Gastroesophageal sphincter (tissue), 3 donors: ENCODE data around the gene OLIG1.

ENCODE experiments used
- EP300 ChIP-seq: sonication (generic); formaldehyde crosslinking; IDR thresholded peaks from one replicate; pipeline ENCODE4 v1.6.1; 2017; ENCODE audit warnings: antibody characterized with exemption, mild to moderate bottlenecking
- TF ChIP-seq, protein P1 (sequence below), 4 experiments: fragments of 200-600 bp in 2 of 4; fragments of 450-650 bp in 2 of 4; sonication (generic) in 1 of 4; IDR thresholded peaks; one replicate each; pipeline ENCODE4 v1.5.1; 2017 to 2019; ENCODE audit warnings: antibody characterized with exemption in 4 of 4, mild to moderate bottlenecking in 2 of 4, moderate library complexity in 2 of 4

DNA sequence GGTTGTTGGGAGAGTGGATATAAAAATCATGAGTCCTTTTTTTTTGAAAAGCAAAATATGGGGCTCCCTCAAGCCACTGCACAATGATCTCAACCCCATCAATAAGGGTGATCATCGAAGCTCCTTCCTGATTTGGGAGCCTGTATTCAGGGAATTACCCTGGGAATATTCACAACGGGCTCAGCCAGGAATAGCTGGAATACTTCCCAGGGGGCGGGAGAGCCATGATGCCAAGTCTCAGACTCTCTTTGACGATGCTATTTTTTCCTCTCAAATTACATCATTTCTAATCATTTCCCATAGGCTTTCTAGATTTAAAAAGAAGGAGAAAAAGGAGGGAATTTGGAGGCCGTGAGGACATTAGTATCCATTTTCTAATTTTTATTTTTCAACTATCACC lies 18.4 kb downstream of the OLIG1 start:
- TF ChIP-seq, protein P1, sequence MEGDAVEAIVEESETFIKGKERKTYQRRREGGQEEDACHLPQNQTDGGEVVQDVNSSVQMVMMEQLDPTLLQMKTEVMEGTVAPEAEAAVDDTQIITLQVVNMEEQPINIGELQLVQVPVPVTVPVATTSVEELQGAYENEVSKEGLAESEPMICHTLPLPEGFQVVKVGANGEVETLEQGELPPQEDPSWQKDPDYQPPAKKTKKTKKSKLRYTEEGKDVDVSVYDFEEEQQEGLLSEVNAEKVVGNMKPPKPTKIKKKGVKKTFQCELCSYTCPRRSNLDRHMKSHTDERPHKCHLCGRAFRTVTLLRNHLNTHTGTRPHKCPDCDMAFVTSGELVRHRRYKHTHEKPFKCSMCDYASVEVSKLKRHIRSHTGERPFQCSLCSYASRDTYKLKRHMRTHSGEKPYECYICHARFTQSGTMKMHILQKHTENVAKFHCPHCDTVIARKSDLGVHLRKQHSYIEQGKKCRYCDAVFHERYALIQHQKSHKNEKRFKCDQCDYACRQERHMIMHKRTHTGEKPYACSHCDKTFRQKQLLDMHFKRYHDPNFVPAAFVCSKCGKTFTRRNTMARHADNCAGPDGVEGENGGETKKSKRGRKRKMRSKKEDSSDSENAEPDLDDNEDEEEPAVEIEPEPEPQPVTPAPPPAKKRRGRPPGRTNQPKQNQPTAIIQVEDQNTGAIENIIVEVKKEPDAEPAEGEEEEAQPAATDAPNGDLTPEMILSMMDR (IDR thresholded peaks at IDR 0.05): no peak
- no peak for TF ChIP-seq EP300
